HG03139 (cell line): Measurements from ENCODE around the gene SMC3.

Source experiments
- ATAC-seq: cut with Tn5 transposase; IDR thresholded peaks from one replicate; pipeline ENCODE4 v1.9.1; 2021; ENCODE audit not compliant: unreplicated experiment

Gene SMC3

DNA sequence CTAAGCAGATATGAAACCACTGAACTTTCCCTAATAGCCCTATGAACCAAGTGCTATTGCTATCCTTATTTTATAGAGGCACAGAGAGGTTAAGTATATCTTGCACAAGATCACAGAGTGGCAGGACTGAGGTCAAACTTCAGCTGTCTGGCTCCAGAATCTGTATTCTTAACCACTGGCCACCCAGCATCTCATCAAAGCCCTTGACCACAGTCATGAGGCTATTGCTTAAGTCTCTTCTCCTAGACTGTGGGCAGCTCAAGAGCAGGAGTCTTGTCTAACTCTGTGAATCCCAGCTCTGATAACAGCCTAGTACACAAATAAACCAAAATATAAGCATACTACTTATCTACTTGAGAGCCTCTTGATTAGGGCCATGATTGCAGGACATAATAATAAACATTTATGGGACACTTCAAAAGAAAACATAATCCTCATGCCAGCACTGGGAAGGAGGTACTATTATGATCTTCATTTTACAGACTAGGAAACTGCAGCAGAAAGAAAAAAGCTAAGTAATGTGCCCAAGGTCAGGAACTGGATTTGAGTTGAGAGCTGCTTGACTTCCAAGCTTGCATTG is 22.4 kb upstream of the SMC3 start:
- ATAC-seq = no peak

- ATAC-seq = no peak
Observed at GRCh38 chr10:110546077-110546476, 21.4 kb upstream of the SMC3 start.

- ATAC-seq = no peak
Observed at GRCh38 chr10:110546499-110547110, 20.9 kb upstream of the SMC3 start.

GRCh38 chr10:110547139-110547761 is 20.2 kb upstream of the SMC3 start:
- peak; percentile 60 for ATAC-seq

GRCh38 chr10:110548002-110548401 is 19.5 kb upstream of the SMC3 start:
- ATAC-seq = no peak

DNA sequence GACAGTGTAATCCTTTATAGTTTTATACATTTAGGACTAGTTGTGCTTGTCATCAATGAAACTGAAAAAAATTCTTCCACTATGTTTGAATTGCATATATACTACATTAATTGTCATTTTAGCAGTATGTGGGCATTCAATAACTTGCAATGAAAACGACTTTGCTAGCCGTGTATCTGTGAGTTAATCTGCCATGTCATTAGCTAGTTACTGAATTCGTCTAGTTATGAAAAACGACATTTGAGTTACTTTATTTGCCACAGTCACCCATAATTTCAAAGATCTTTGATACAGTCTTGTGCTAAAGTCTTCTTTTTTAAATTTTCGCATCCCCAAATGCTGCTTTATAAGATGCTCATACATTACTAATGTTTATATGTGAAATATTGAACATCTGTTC is 18.3 kb upstream of the SMC3 start:
- ATAC-seq = no peak

DNA sequence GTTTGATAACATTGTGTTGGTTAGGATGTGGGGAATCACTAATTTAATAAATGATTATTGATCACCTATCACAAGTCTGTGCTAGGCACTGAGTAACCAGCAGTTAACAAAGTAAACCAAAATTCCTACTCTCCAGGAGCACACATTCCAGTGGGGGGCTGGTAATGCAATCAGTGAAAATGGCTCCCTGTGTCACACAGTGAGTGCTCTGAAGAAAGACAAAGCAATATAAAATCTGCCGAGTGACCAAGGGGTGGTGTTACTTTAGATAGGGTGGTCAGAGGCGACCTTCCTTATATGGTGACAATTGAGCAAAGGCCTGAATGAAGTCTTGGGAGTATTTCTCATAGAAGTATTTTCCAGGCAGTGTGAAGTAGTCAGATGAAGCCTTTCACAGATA is 13.6 kb upstream of the SMC3 start:
- no peak for ATAC-seq

DNA sequence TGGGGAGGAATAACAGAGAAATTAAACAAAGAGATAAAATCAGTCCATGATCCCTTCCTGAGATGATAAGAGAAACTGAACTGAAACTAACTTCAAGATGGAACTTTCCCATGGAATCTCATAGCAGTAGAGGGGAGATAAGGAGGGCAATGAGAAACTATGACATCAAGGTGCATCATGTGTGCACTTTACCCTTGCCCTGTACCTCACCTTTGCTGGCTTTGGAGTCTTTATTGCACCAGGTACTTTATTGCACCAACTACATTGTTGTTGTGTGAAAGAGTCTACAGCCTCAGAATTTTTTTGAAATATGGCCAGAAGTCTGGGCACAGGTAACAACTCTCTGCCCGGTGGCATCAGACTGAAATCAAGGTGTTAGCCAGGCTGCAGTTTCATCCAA is 11.2 kb upstream of the SMC3 start:
- ATAC-seq = no peak

GRCh38 chr10:110556969-110557601 is 10.4 kb upstream of the SMC3 start:
- peak; percentile 75 for ATAC-seq

- no peak for ATAC-seq
Observed at GRCh38 chr10:110558041-110558440, 9.5 kb upstream of the SMC3 start.

DNA sequence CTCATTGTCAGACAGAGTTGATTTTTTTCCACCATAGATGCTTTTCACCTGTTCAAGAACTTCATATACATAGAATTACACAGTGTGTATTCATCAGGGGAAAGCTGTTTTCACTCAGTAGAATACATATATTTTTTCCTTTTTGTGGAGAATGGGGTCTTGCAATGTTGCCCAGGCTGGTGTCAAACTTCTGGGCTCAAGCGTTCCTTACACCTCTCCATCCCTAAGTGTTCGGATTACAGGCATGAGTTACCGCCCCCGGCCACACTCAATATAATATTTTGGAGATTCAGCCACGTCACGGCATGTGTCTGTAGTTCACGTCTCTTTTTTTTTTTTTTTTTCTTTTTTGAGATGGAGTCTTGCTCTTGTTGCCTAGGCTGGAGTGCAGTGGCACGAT is 7.5 kb upstream of the SMC3 start:
- no peak for ATAC-seq

GRCh38 chr10:110561292-110561691 is 6.2 kb upstream of the SMC3 start:
- no peak for ATAC-seq

- ATAC-seq = no peak
Observed at GRCh38 chr10:110562348-110562747, 5.1 kb upstream of the SMC3 start.

GRCh38 chr10:110563132-110563531 is 4.4 kb upstream of the SMC3 start:
- ATAC-seq = no peak

DNA sequence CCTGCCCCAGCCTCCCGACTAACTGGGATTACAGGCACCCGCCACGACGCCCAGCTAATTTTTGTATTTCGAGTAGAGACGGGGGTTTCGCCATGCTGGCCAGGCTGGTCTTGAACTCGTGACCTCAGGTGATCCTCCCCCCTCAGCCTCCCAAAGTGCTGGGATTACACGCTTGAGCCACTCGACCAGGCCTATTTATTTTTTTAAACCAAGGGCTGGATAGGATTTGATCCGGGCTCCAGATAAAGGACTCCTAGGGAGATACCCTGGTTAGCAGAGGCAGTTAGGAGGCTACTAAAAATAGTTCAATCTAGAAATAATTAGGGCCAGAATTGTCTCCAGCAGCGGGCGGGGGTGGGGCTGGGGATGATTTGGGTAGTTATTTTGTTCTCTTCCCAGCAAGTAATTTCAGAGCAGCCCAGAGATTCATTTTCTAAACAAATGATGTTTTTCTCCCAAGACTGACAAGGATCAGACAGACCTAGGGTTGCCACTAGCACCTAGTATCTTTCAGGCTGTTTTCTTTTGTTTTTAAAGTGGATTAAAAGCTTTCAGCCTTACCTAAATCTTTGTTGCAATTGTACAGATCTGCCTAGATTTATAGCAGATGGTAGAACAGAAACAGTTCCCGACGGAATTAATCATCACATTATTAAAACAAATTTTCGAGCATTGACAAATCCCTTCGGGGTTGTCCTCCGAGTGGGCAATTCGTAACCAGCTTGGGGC is 859 bp upstream of the SMC3 start:
- ATAC-seq = no peak

- peak; percentile 22 for ATAC-seq
Observed at GRCh38 chr10:110568055-110568735, 700 bp downstream of the SMC3 start.

DNA sequence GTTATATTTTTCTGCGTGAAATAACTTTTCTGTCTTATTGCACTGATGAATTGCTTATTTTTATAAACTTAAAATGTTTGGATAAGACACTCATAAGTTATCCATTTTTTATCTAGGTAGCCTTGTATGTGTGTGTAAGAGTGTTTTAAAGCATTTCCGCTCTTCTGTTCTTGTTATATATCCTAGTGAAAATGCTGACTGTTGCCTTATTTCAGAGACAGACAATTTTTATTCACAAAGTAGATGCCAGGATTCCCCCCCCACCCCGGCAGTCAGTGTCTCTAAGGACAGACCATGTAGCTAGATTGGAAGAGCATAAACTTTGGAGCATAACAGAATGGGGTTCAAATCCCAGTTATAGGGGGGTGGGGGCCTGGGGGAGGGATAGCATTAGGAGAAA is 1.6 kb downstream of the SMC3 start:
- ATAC-seq = no peak

DNA sequence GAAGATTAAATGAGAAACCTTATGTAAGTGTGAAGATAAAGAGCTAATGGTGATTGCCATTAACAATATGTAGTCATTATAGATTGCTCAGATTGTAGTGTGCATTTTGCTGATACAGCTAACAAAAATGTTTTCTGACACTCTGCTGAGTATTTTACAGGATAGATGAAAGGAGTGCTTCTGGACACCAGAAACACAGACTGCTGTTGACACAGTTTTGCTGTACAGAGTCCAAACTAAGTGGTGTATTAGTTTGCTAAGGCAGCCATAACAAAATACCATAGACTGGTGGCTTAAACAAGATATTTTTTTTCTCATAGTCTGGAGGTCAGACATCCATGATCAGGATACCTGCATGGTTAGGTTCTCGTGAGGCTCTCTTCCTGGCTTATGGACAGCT is 2.2 kb downstream of the SMC3 start:
- no peak for ATAC-seq

DNA sequence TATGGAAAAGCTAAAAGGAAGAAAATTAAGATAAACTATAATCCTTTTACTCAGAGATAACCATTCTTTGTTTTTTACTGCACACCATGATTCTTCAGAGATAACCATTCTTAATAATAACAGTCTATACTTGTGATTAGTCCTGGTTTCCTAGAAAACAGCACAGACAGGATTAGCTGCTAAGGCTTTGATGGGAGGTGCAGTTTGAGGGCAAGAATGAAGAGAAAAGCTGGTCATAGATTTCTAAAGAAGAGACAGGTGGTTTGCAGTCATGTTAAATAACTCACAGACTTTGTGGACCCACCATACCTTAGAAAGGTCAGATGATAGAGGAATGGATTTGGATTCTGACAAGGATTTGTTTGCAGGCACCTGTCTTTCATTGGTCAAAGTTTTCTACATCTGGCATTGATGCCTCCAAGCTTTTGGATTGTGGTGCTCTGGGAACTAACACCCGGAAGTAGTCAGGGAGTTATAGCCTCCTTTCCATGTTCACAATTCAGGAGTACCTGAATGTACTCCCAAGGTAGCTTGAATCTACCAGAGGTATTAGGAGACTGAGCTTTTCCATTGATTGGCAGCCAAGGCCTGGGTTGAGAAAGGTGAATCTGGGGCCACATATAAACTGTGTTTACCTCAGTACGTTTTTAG is 3.7 kb downstream of the SMC3 start:
- no peak for ATAC-seq

DNA sequence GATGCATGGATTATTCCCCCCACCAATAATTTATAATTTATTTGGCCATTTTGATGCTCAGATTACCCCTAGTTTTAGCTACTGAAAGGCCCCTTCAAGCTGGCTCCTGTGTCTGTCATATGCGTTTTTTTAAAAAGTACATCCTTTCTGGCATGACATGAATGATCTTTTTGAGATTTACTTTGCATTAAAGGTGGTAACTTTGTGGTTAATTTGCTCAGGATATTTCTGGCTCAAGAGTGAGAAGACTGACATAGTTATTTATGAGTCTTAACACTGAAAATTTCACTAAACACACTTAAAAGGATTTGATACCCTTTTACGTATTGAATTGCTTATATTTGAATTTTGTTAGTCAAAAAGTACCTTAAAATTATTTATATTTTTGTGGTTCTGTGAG is 5.4 kb downstream of the SMC3 start:
- ATAC-seq = no peak

DNA sequence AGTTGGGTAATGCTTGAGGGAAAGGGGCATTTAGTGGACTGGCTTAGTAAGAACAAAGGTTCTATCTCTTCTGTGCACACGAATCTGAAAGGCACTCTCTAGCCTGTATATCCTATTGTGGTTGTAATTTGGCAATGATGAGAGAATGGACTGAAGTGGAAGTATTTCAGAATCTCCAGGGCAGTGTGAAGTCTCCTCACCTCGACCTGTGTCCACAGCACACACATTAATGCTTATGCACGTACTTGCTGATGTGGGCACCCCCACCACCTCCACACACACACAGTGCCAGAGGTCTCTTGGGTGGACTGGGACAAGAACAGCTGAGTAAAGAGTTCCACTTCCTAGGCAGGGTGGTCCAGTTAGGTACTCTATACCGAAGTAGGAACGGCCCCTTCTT is 6.9 kb downstream of the SMC3 start:
- ATAC-seq = no peak
